Stomach (tissue), 4 donors: ENCODE results near the gene NAV1.

Experiments
- EP300 ChIP-seq: sonication (generic); formaldehyde crosslinking; IDR thresholded peaks from one replicate; pipeline ENCODE4 v1.6.1; 2017; ENCODE audit warnings: antibody characterized with exemption
- POLR2AphosphoS5 ChIP-seq, 3 donors: sonication (generic); formaldehyde crosslinking; IDR thresholded peaks; one replicate each; pipeline ENCODE4 v1.6.1; 2016; ENCODE audit warnings: antibody characterized with exemption in 3 of 3
- TF ChIP-seq, protein P1 (sequence below), 7 experiments: fragments of 450-650 bp in 4 of 7; fragments of 200-600 bp in 3 of 7; sonication (generic) in 3 of 7; IDR thresholded peaks; one replicate each; pipeline ENCODE4 v1.5.1; 2016 to 2019; ENCODE audit warnings: antibody characterized with exemption in 7 of 7, control low read depth in 2 of 7, mild to moderate bottlenecking in 1 of 7

GRCh38 chr1:201556841-201557571 is 18.1 kb downstream of the NAV1 start:
- TF ChIP-seq, protein P1, sequence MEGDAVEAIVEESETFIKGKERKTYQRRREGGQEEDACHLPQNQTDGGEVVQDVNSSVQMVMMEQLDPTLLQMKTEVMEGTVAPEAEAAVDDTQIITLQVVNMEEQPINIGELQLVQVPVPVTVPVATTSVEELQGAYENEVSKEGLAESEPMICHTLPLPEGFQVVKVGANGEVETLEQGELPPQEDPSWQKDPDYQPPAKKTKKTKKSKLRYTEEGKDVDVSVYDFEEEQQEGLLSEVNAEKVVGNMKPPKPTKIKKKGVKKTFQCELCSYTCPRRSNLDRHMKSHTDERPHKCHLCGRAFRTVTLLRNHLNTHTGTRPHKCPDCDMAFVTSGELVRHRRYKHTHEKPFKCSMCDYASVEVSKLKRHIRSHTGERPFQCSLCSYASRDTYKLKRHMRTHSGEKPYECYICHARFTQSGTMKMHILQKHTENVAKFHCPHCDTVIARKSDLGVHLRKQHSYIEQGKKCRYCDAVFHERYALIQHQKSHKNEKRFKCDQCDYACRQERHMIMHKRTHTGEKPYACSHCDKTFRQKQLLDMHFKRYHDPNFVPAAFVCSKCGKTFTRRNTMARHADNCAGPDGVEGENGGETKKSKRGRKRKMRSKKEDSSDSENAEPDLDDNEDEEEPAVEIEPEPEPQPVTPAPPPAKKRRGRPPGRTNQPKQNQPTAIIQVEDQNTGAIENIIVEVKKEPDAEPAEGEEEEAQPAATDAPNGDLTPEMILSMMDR (IDR thresholded peaks at IDR 0.05): no peak
- TF ChIP-seq EP300: no peak
- no peak for TF ChIP-seq POLR2AphosphoS5 (IDR thresholded peaks at IDR 0.05)
